Lung microvascular endothelial cell (primary cell): ENCODE results near the gene BAHCC1. TPM values are rescaled to one million over a fixed set of nuclear protein-coding genes. Genes with fewer than 3 reads are reported as not detected.

Experiments used
- DNase-seq, 2 donors: peaks; one replicate each; pipeline versions ENCODE4 v3.0.0 to v3.0.0-alpha.2; 2010; ENCODE audit warnings: low read depth in 2 of 2
- total RNA-seq: library from RNA; depleted of rRNA; stranded (reverse); fragments of >200 nt; gene quantifications from 2 replicates; pipeline ENCODE4 v1.2.1, GENCODE V29; 2014

The BAHCC1 gene
- total RNA-seq, 1 donor from 2014 or later: 2.6 TPM

- no peak for DNase-seq
Observed at GRCh38 chr17:81427173-81428120, 32.2 kb downstream of the BAHCC1 start.

- no peak for DNase-seq
Observed at GRCh38 chr17:81428121-81428515, 32.9 kb downstream of the BAHCC1 start.

GRCh38 chr17:81428516-81428915, 33.3 kb downstream of the BAHCC1 start:
- DNase-seq: no peak

GRCh38 chr17:81428948-81429774, 33.9 kb downstream of the BAHCC1 start:
- peak; percentile 62 to 88 for DNase-seq

- DNase-seq: peak; percentile 22 to 63
Observed at GRCh38 chr17:81429821-81430551, 34.7 kb downstream of the BAHCC1 start.

GRCh38 chr17:81431545-81432482, 36.6 kb downstream of the BAHCC1 start:
- DNase-seq: no peak

- DNase-seq: no peak
Observed at GRCh38 chr17:81432941-81433340, 37.7 kb downstream of the BAHCC1 start.

DNA sequence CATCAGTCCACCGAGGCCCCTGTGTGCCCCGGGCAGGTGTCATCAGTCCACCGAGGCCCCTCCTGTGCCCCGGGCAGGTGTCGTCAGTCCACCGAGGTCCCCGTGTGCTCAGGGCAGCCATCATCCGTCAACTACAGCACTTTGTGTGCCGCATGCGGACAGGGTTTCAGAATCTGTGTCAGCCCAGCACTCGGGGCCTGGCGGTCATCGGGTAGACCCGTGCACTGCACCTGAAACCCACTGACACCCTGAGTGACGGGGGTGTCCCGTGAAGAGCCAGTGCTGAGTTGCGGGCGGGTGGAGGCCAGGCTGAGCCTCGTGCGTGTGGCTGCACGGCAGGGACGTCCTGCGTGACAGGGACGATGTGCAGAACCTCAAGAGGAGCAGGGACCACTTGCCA, 38.4 kb downstream of the BAHCC1 start:
- no peak for DNase-seq

GRCh38 chr17:81434072-81434471, 38.8 kb downstream of the BAHCC1 start:
- DNase-seq: no peak

DNA sequence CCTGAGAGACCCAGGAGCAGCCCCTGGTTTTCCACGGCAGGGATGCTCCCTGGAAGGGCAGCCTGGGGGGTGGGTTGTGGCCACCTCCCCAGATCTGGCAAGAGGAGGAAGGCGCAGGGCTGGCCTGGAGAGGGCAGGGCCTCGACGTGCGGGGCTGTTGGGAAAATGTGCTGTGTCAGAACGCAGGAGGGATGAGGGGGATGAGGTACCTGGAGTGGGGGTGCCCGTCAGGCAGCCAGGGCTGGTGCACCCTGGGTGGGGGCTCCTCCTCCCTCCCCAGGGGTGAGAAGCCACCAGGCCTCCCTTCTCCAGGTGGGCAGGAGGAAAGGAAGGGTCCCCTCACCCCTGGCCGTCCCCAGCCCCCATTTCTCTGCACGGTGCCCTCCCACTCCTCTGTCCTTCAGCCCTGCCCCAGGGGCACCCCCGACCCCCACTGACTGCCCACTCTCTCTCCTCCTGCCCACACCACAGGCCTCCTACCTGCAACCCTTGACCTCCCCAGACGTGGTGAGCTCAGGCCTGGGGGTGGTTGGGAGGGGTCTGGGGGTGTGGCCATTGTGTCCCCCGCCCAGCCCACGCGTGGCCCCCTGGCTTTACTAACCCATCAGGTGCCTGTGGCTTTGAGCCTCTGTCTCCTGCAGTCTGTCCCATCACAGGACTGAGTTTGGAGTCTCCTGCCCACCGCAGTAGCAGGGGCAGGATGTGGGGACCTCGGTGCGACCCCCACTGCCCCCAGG, 39.6 kb downstream of the BAHCC1 start:
- no peak for DNase-seq

GRCh38 chr17:81435652-81436293, 40.5 kb downstream of the BAHCC1 start:
- no peak for DNase-seq

- no peak for DNase-seq
Observed at GRCh38 chr17:81436294-81436849, 41.1 kb downstream of the BAHCC1 start.

DNA sequence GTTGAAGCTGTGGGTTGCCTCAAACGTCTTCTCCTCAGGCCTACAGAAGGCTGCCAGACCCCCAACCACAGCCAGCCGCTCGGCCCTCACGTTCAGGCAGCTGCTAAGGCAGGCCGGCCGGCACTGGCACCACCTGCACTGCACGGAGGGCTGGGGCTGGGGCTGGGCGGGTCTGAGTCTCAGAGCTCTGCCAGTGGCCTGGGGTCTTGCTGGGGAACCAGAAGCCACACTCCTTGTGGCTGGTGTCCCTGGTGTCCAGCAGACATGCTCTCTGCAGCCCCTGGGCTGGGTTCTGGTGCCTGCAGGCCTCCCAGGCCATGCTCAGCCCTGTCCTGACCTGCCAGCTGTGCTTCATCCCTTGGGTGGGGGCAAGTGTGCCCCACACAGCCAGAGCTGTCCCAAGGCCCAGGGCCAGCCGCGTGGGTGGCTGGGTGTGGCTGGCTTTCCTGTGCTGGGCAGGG, 42.0 kb downstream of the BAHCC1 start:
- DNase-seq: no peak

- DNase-seq: no peak
Observed at GRCh38 chr17:81438007-81438659, 42.9 kb downstream of the BAHCC1 start.

GRCh38 chr17:81438688-81439087, 43.4 kb downstream of the BAHCC1 start:
- DNase-seq: no peak

DNA sequence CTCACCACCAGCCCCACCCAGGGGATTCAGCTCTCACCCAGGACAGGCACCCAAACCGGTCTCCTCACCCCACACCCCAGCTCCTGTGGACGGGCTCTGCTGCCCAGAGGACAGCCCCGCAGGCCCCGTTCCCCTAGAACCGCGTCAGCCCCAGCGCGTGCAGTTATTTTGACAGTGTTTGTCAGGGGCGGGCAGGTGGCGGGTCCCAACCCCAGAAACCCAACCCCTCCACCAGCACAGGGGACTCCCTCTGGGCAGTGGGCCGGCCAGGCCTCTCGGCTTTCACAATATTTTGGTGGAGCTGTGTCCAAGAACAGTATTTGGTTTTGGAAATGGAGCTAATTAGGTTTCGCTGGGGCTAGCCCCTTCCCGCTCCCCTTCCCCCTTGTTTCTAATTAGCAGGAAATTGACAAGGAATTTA, 44.8 kb downstream of the BAHCC1 start:
- DNase-seq: no peak

DNA sequence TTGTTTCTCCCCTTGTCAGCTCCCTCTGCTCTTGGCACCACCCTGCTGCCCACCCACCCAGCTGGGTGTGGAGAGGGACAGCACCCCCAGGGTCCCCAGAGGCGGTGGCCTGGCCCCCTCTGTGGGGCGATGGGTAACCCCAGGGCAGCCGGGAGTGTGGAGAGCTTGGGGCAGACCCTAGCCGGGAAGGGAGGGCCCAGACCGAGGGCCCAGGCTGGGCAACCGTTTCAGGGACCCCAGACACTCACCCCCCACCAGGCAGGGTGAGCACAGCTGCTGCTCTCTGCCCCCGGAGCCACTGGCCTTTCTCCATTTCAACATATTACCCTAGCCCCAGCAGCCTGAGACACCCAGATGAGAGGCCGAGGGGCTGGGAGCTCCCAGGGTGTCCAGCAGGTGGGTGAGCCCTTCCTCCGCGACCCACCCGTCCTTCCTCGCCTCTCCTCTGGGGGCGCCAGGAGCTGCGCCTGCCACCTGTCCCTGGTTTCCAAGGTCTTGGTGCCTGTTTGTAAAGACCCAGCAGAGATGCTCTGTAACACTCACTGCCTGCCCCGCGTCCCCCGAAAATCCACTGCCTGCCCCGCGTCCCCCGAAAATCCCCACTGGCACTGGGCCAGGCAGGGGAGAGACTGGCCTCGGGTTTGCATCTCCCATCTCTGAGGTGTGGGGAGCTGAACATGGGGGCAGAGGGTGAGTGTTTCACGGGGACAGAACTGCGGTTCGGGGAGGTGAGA, 45.4 kb downstream of the BAHCC1 start:
- DNase-seq: peak; percentile 17 to 52

DNA sequence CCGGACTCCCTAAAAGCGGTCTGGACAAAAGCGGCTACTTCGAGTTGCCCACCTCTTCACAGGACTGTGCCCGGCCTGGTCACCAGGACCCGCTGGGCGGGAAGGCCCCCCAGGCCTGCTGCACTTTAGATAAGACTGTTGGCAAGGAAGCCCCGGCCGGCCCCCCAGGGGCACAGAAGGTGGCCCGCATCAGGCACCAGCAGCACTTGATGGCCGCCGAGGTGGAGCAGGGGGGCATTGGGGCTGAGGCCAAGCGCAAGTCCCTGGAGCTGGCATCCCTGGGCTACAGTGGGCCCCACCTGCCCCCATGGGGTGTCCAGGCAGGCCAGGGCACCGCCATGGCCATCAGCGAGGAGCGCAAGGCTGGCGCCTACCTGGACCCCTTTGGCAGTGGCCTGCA, 47.5 kb downstream of the BAHCC1 start:
- DNase-seq: no peak
